ENCODE results near the gene MDM2. TPM values are rescaled to one million over a fixed set of nuclear protein-coding genes. Genes with fewer than 3 reads are reported as not detected.

The MDM2 gene
- total and polyA plus RNA-seq, 9 of the 15 experiments (the other 6 are each of a cell fraction or from before 2014, with no cell fraction given), result 13.6 to 100 (median 49.0) TPM

DNA sequence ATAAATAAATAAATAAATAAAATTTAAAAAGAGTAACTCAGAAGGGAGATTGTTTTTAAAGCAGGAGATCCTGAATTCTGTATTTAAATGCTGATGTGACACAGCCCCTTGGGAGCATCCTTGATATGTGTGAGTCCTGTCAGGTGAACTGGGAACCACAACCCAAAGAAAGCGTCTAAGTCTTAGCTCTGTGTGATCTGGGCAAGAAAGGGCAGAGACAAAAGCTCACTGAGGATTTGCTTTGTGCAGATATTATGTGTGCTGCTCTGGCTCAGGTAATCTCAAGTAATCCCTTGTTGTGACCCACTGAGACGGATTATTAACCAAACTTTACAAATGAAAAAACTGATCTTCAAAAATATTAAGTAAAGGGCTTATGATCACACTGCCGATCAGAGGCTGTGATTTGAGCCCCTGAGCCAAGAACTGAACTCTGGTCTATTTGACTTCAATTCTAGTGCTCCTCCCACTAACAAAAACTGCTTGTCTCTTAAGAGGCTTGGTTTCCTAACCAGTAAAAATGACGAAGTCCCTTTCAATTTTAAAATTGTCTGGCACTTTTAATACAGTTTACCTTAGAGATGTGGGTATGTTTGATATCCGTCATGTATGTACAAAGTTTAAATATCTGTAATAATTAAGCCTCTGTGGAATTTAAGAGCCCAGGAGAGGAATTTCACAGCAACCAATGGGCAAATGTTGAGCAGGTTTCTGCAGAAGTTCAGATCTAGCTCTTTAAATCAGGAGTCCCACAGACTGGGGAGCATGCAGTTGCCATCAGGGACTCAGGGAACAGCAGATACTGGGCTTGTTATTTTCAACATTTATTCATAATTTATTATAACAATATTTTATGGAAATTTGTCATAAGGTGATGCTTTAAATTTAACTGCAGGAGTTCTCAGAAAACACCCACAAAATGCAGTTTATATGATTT is 78.9 kb downstream of the MDM2 start:
- H3K79me2 ChIP-seq (ENCODE audit: control insufficient read depth, insufficient read depth, low read length), result no peaks in the 10 kb centered on the region
- WGBS (ENCODE audit: insufficient coverage, low coverage, missing lambda C conversion rate), result 4% methylated on average over 5 of the region's 5 CpGs
- no TSS peak for BruUV-seq (replicated peaks)
- no peak for DNase-seq (ENCODE audit: extremely low read depth in 1 of 4, low spot score in 3 of 4)
- no peak for ATAC-seq
- no peak overlapping the region for H3K9ac ChIP-seq (ENCODE audit: insufficient read depth in 1 of 2, low read depth in 2 of 2, low read length in 2 of 2)
- intact Hi-C loops (cut with micrococcal nuclease) (no loop called here), in situ Hi-C loops (cut with MboI) (no loop called here)
- ChIA-PET CTCF (ENCODE audit: low intra/inter-chr PET ratio) (no interaction called here), POLR2A (no interaction called here)
- no peaks in the 10 kb centered on the region for H3K4me1 ChIP-seq (replicated peaks in 1 of 2; ENCODE audit: control insufficient read depth in 2 of 2, insufficient read depth in 2 of 2, low read length in 2 of 2)
- no peaks in the 10 kb centered on the region; the same call in 1 of the 2 replicates for H3K9me3 ChIP-seq (replicated peaks; ENCODE audit: control insufficient read depth, insufficient read depth, low read depth, low read length)
- FAIRE-seq, result no peak
- no peaks in the 10 kb centered on the region for H3K9me1 ChIP-seq (ENCODE audit: control insufficient read depth, insufficient read depth, low read length)
- no peak overlapping the region for H2AFZ ChIP-seq (ENCODE audit: low read depth, low read length)
- no peak overlapping the region for H3K27ac ChIP-seq (ENCODE audit: extremely low read depth, low read depth, low read length)
- H3K27me3 ChIP-seq (ENCODE audit: control insufficient read depth in 2 of 2, insufficient read depth in 2 of 2, low read length in 2 of 2), result peaks cover 5 to 20% of the 10 kb centered on the region in 2 experiments; a peak in 3 of 5 replicates
- H3K4me3 ChIP-seq, result no peak overlapping the region
- no peaks in the 10 kb centered on the region for H4K20me1 ChIP-seq (replicated peaks; ENCODE audit: control insufficient read depth, insufficient read depth, low read length)
- no peak overlapping the region for H3K4me2 ChIP-seq (ENCODE audit: insufficient read depth, low read length)
- no peaks in the 10 kb centered on the region for H3K36me3 ChIP-seq (ENCODE audit: control insufficient read depth, insufficient read depth, low read length)
- TF ChIP-seq NBN (IDR thresholded peaks at IDR 0.05; ENCODE audit: low read depth) (no peak), CBFB (CRISPR knock-in tag; IDR thresholded peaks at IDR 0.05) (no peak), DPF2 (IDR thresholded peaks at IDR 0.05) (no peak), SRSF7 (optimal IDR thresholded peaks at IDR 0.05; ENCODE audit: low read depth, low read length) (no peak), RBFOX2 (IDR thresholded peaks at IDR 0.05; ENCODE audit: low read depth, low read length) (no peak), FOXO4 (CRISPR knock-in tag; IDR thresholded peaks at IDR 0.05) (no peak), TGIF2 (CRISPR knock-in tag; IDR thresholded peaks at IDR 0.05) (no peak), IRF2 (CRISPR knock-in tag; IDR thresholded peaks at IDR 0.05) (no peak), HMBOX1 (IDR thresholded peaks at IDR 0.05) (no peak), ZBTB2 (IDR thresholded peaks at IDR 0.05) (no peak), E2F6 (IDR thresholded peaks at IDR 0.05; ENCODE audit: borderline replicate concordance in 1 of 2, extremely low read depth in 1 of 2, insufficient read depth in 1 of 2, insufficient read length in 1 of 2, low read depth in 1 of 2, low read length in 1 of 2, poor library complexity in 1 of 2, severe bottlenecking in 1 of 2) (no peak), ZNF197 (CRISPR knock-in tag; IDR thresholded peaks at IDR 0.05; ENCODE audit: low read depth) (no peak), SAFB2 (IDR thresholded peaks at IDR 0.05; ENCODE audit: borderline replicate concordance, low read depth, low read length, severe bottlenecking) (no peak), GATA2 (CRISPR knock-in tag; IDR thresholded peaks at IDR 0.05) (no peak), IRF9 (tag; IDR thresholded peaks at IDR 0.05) (no peak), HDGF (IDR thresholded peaks at IDR 0.05) (no peak)

Data from K562 (cell line).